Parathyroid adenoma (tissue), 2 donors: ENCODE data around the gene ARHGAP10.
A peak's percentile ranks its signal among the peaks of the same experiment; 100 is the strongest.

Experiments
- H2AFZ ChIP-seq: fragments of 300-600 bp; sonication (generic); one replicate; pipeline ENCODE4 v1.7.0; 2017; ENCODE audit warnings: antibody characterized with exemption, mild to moderate bottlenecking
- H3K27ac ChIP-seq: fragments of 300-600 bp; sonication (generic); one replicate; pipeline ENCODE4 v1.7.0; 2017
- H3K27me3 ChIP-seq: fragments of 300-600 bp; sonication (generic); one replicate; pipeline ENCODE4 v1.7.0; 2017; ENCODE audit warnings: low read length; ENCODE audit not compliant: control insufficient read depth, insufficient read depth
- H3K36me3 ChIP-seq: fragments of 300-600 bp; sonication (generic); one replicate; pipeline ENCODE4 v1.7.0; 2017; ENCODE audit warnings: low read length; ENCODE audit not compliant: control insufficient read depth, insufficient read depth
- H3K4me1 ChIP-seq: fragments of 300-600 bp; sonication (generic); one replicate; pipeline ENCODE4 v1.7.0; 2017; ENCODE audit warnings: control low read depth
- H3K4me2 ChIP-seq: fragments of 300-600 bp; sonication (generic); one replicate; pipeline ENCODE4 v1.7.0; 2017; ENCODE audit warnings: low read length
- H3K4me3 ChIP-seq: fragments of 300-600 bp; sonication (generic); one replicate; pipeline ENCODE4 v1.7.0; 2017; ENCODE audit warnings: low read depth, low read length
- H3K79me2 ChIP-seq: fragments of 300-600 bp; sonication (generic); one replicate; pipeline ENCODE4 v1.7.0; 2017; ENCODE audit warnings: control low read depth
- H3K9ac ChIP-seq: fragments of 300-600 bp; sonication (generic); one replicate; pipeline ENCODE4 v1.7.0; 2017; ENCODE audit warnings: mild to moderate bottlenecking
- H3K9me3 ChIP-seq: fragments of 300-600 bp; sonication (generic); one replicate; pipeline ENCODE4 v1.7.0; 2017; ENCODE audit warnings: low read length; ENCODE audit not compliant: control insufficient read depth
- CTCF ChIP-seq: fragments of 300-600 bp; sonication (generic); IDR thresholded peaks from one replicate; pipeline ENCODE4 v1.7.0; 2017; ENCODE audit warnings: antibody characterized with exemption, mild to moderate bottlenecking
- donor health status: primary hyperparathyroidism.

The ARHGAP10 gene

DNA sequence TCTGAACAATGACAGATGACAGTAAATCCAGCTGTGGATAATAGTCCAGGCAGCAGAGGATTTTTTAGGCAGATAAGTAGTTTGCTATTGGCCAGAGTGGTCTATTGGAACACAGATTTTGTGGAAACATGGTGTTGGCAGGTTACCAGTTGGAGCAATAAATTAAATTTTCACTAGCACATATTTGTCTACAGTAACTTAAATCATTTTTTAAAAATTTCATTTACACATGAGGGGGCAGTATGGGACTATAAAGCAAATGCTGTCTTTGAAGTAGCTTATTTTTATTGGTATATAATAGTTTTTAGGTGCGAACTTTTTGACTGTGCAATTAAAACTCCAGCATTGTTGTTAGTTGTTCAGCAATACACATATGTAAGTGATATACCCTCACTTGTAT lies 289.8 kb downstream of the ARHGAP10 start:
- Histone ChIP-seq H3K36me3 (no peaks in the 10 kb centered on the region), H3K9ac (no peak overlapping the region), H2AFZ (no peak overlapping the region), H3K27ac (no peak overlapping the region), H3K79me2 (no peaks in the 10 kb centered on the region), H3K4me2 (no peak overlapping the region), H3K4me3 (no peak overlapping the region), H3K9me3 (no peaks in the 10 kb centered on the region), H3K4me1 (peaks cover 2% of the 10 kb centered on the region), H3K27me3 (no peaks in the 10 kb centered on the region)
- no peak for TF ChIP-seq CTCF

- Histone ChIP-seq H3K9me3 (no peaks in the 10 kb centered on the region), H3K27ac (peak overlapping the region; percentile 20)
Measured at GRCh38 chr4:148022975-148023374, 291.1 kb downstream of the ARHGAP10 start.

DNA sequence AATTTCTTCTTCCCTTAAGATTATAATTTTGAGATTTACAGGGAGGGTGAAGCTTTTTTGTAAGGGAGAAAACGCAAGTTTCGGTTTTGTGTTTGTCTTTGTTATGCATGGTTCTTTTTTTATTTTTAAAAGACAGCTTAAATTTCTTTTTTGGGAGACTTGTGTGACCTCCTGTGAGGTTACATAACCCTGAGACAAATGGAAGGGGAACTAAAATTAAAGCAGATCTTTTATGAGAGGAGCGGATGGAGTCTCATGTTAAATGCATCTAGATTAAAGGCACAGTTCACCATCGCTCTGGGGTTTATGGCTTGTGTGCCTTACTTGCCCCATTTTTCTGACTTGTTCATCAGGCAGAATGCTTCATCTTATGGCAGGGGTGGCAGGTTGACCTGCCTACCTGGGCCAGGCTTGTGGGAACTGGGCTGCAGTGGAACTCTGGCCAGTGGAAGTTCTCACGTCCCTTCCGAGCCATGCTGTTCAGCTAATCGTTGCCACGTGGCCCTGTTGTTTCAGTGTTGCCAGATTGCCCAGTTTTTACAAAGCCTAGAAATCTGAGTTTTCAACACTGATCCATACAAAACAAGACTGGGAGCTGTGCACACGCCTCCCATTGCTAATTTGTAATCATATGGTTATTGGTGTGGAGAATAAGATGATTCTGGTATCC lies 291.8 kb downstream of the ARHGAP10 start:
- H3K79me2 ChIP-seq: no peaks in the 10 kb centered on the region
- TF ChIP-seq CTCF: no peak
- H3K4me3 ChIP-seq: no peak overlapping the region
- H3K9ac ChIP-seq: no peak overlapping the region
- peaks cover 6% of the 10 kb centered on the region for H3K4me1 ChIP-seq
- no peaks in the 10 kb centered on the region for H3K9me3 ChIP-seq
- no peak overlapping the region for H3K4me2 ChIP-seq
- H3K36me3 ChIP-seq: no peaks in the 10 kb centered on the region
- no peaks in the 10 kb centered on the region for H3K27me3 ChIP-seq
- H3K27ac ChIP-seq: no peak overlapping the region
- H2AFZ ChIP-seq: no peak overlapping the region

More at GRCh38 chr4:148022975-148023374, 291.1 kb downstream of the ARHGAP10 start:
- H3K79me2 ChIP-seq: no peaks in the 10 kb centered on the region
- no peak overlapping the region for H3K4me2 ChIP-seq
- no peak overlapping the region for H3K4me3 ChIP-seq
- no peak for TF ChIP-seq CTCF
- H3K4me1 ChIP-seq: peaks cover 5% of the 10 kb centered on the region
- H2AFZ ChIP-seq: no peak overlapping the region
- H3K27me3 ChIP-seq: no peaks in the 10 kb centered on the region
- H3K9ac ChIP-seq: no peak overlapping the region
- H3K36me3 ChIP-seq: no peaks in the 10 kb centered on the region

DNA sequence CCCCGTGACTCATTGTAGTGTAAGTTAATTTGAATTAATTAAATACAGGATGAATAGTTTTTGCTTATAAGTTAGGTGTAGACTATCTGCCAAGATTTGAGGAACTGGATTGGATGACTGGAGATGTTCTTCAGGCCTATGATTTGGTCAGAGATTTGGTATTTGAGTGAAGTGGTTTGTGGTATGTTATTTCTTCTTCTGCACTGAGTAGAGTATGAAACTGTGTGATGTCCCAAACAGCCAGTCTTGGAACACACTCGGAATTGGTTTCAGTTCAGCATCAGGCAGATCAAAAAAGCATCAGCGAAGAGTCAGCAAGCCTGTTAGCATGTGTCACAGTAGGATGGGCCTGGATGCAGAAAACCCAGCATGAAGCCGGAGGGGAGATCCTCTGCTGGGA lies 294.1 kb downstream of the ARHGAP10 start:
- peaks cover 12% of the 10 kb centered on the region for H3K4me1 ChIP-seq
- H3K9ac ChIP-seq: no peak overlapping the region
- no peaks in the 10 kb centered on the region for H3K36me3 ChIP-seq
- TF ChIP-seq CTCF: no peak
- H3K79me2 ChIP-seq: no peaks in the 10 kb centered on the region
- H2AFZ ChIP-seq: no peak overlapping the region
- no peaks in the 10 kb centered on the region for H3K27me3 ChIP-seq
- H3K4me2 ChIP-seq: no peak overlapping the region
- no peak overlapping the region for H3K4me3 ChIP-seq
- no peak overlapping the region for H3K27ac ChIP-seq
- no peaks in the 10 kb centered on the region for H3K9me3 ChIP-seq

DNA sequence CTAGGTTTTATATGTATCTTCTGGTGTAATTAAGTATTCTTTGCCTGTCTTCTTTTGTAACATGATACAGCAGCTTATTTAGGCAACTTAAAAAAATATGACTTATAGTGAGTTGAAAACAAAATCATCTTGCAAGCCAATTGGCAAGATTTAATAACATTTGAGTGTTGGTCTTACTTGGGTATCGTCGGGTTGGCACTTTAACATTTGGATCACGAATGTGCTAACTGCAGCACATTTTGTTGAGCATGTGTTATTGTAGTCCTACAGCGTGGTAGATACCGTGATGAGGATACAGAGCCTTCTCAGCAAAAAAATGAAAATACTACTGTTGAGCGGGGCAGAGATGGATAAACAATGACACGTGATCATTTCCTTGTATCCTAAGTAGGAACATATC lies 295.3 kb downstream of the ARHGAP10 start:
- Histone ChIP-seq H3K4me2 (peak overlapping the region; percentile 37), H3K4me1 (peaks cover 12% of the 10 kb centered on the region), H3K79me2 (no peaks in the 10 kb centered on the region), H3K36me3 (no peaks in the 10 kb centered on the region), H3K9ac (no peak overlapping the region), H3K4me3 (no peak overlapping the region), H3K9me3 (no peaks in the 10 kb centered on the region), H3K27me3 (no peaks in the 10 kb centered on the region), H2AFZ (no peak overlapping the region), H3K27ac (peak overlapping the region; percentile 86)
- no peak for TF ChIP-seq CTCF
